ENCODE results near the gene HIP1R.

HIP1R gene

GRCh38 chr12:122836027-122836921, 1.0 kb downstream of the HIP1R start (continued):
- TF ChIP-seq ZNF610 (tag by site-specific recombination; IDR thresholded peaks at IDR 0.05; ENCODE audit: borderline replicate concordance) (no peak), ZNF473 (tag by site-specific recombination; IDR thresholded peaks at IDR 0.05) (no peak), ZNF202 (tag by site-specific recombination; IDR thresholded peaks at IDR 0.05; ENCODE audit: borderline replicate concordance) (no peak), KLF16 (tag by site-specific recombination; IDR thresholded peaks at IDR 0.05) (peak; percentile 58; the same call in 1 of the 2 replicates), ZNF664 (tag by site-specific recombination; IDR thresholded peaks at IDR 0.05) (no peak), IKZF3 (tag by site-specific recombination; IDR thresholded peaks at IDR 0.05) (0 out of 2 replicates have a peak, but pooled peaks have one; percentile 12), ZNF623 (tag by site-specific recombination; IDR thresholded peaks at IDR 0.05) (no peak), ZIC2 (tag by site-specific recombination; IDR thresholded peaks at IDR 0.05) (no peak), ZNF707 (tag by site-specific recombination; IDR thresholded peaks at IDR 0.05) (no peak), ZNF654 (tag by site-specific recombination; IDR thresholded peaks at IDR 0.05; ENCODE audit: low read depth) (no peak), ZBTB20 (tag by site-specific recombination; IDR thresholded peaks at IDR 0.05) (peak; percentile 64), ZBTB11 (tag by site-specific recombination; conservative IDR thresholded peaks at IDR 0.05; ENCODE audit: low read depth) (0 out of 2 replicates have a peak, but pooled peaks have one; percentile 33), KLF8 (tag by site-specific recombination; IDR thresholded peaks at IDR 0.05) (0 out of 2 replicates have a peak, but pooled peaks have one; percentile 31), ZNF449 (tag by site-specific recombination; IDR thresholded peaks at IDR 0.05) (peak; percentile 41; the same call in 1 of the 2 replicates), ZNF24 (tag by site-specific recombination; IDR thresholded peaks at IDR 0.05) (no peak), MYNN (tag by site-specific recombination; IDR thresholded peaks at IDR 0.05; ENCODE audit: borderline replicate concordance) (no peak), ZBTB49 (tag by site-specific recombination; IDR thresholded peaks at IDR 0.05; ENCODE audit: low read depth) (no peak), ZFP41 (tag by site-specific recombination; IDR thresholded peaks at IDR 0.05; ENCODE audit: borderline replicate concordance) (no peak), ZFP69B (tag by site-specific recombination; IDR thresholded peaks at IDR 0.05) (no peak), ZNF843 (tag by site-specific recombination; IDR thresholded peaks at IDR 0.05) (no peak), SP2 (tag by site-specific recombination; IDR thresholded peaks at IDR 0.05) (peak; percentile 30; the same call in 1 of the 2 replicates), ZNF174 (tag by site-specific recombination; IDR thresholded peaks at IDR 0.05) (no peak), ZNF266 (tag by site-specific recombination; IDR thresholded peaks at IDR 0.05; ENCODE audit: low read depth) (no peak), ZNF2 (tag by site-specific recombination; IDR thresholded peaks at IDR 0.05) (no peak), ZNF10 (tag by site-specific recombination; IDR thresholded peaks at IDR 0.05) (peak; percentile 10; the same call in 1 of the 2 replicates), ZNF16 (tag by site-specific recombination; IDR thresholded peaks at IDR 0.05; ENCODE audit: low read depth) (no peak), ZFP3 (tag by site-specific recombination; IDR thresholded peaks at IDR 0.05; ENCODE audit: low read depth) (no peak), ZNF404 (tag by site-specific recombination; IDR thresholded peaks at IDR 0.05) (no peak), ZNF585B (tag by site-specific recombination; IDR thresholded peaks at IDR 0.05) (no peak), ZNF510 (tag by site-specific recombination; IDR thresholded peaks at IDR 0.05; ENCODE audit: insufficient replicate concordance) (no peak), ZXDB (tag by site-specific recombination; IDR thresholded peaks at IDR 0.05) (0 out of 2 replicates have a peak, but pooled peaks have one; percentile 27), ZNF146 (tag by site-specific recombination; IDR thresholded peaks at IDR 0.05) (no peak), KLF9 (tag by site-specific recombination; IDR thresholded peaks at IDR 0.05; ENCODE audit: low read depth) (peak; percentile 80), SCRT1 (tag by site-specific recombination; IDR thresholded peaks at IDR 0.05; ENCODE audit: borderline replicate concordance) (0 out of 2 replicates have a peak, but pooled peaks have one; percentile 31)

Data from HEK293 (cell line).